Neural progenitor cell (in vitro differentiated cells): ENCODE data around the gene MTSS2. TPM values are rescaled to one million over a fixed set of nuclear protein-coding genes. Genes with fewer than 3 reads are reported as not detected.
A peak's percentile ranks its signal among the peaks of the same experiment; 100 is the strongest.

Source experiments
- DNase-seq: peaks from one replicate; pipeline ENCODE4 v3.0.0-alpha.2; 2016; ENCODE audit warnings: low spot score
- H2AFZ ChIP-seq: fragments of 200-600 bp; sonication (generic); replicated peaks from 2 replicates; pipeline ENCODE4 v1.6.1; 2016; ENCODE audit warnings: antibody characterized with exemption
- H3F3A ChIP-seq: fragments of 200-600 bp; sonication (generic); 2 replicates; pipeline ENCODE4 v1.6.1; 2016; ENCODE audit warnings: antibody characterized with exemption, low read depth
- H3K27ac ChIP-seq: fragments of 200-600 bp; sonication (generic); 2 replicates; pipeline ENCODE4 v1.5.1; 2016; ENCODE audit warnings: mild to moderate bottlenecking
- H3K27me3 ChIP-seq: fragments of 200-600 bp; sonication (generic); 2 replicates; pipeline ENCODE4 v1.6.1; 2016; ENCODE audit warnings: mild to moderate bottlenecking, moderate library complexity
- H3K36me3 ChIP-seq: fragments of 200-600 bp; sonication (generic); 2 replicates; pipeline ENCODE4 v1.5.1; 2016
- H3K4me1 ChIP-seq: fragments of 200-600 bp; sonication (generic); 2 replicates; pipeline ENCODE4 v1.6.1; 2016; ENCODE audit warnings: mixed run types
- H3K4me2 ChIP-seq: fragments of 200-600 bp; sonication (generic); 2 replicates; pipeline ENCODE4 v1.6.1; 2016
- H3K4me3 ChIP-seq: fragments of 200-600 bp; sonication (generic); 2 replicates; pipeline ENCODE4 v1.5.1; 2016
- H3K79me2 ChIP-seq: fragments of 200-600 bp; sonication (generic); 2 replicates; pipeline ENCODE4 v1.6.1; 2016; ENCODE audit warnings: low read depth
- H3K9ac ChIP-seq: fragments of 200-600 bp; sonication (generic); 2 replicates; pipeline ENCODE4 v1.6.1; 2016
- H3K9me3 ChIP-seq: fragments of 200-600 bp; sonication (generic); 2 replicates; pipeline ENCODE4 v1.5.1; 2016; ENCODE audit warnings: low read depth
- H4K20me1 ChIP-seq: fragments of 200-600 bp; sonication (generic); 2 replicates; pipeline ENCODE4 v1.6.1; 2016; ENCODE audit warnings: low read depth
- H3K27ac Mint-ChIP-seq: 3 replicates; pipeline ENCODE4 v1.8.0; 2021; ENCODE audit warnings: mixed read lengths
- H3K27me3 Mint-ChIP-seq: 2 replicates; pipeline ENCODE4 v1.8.0; 2022; ENCODE audit warnings: low read depth, mild to moderate bottlenecking, inconsistent platforms, moderate library complexity, mixed read lengths; ENCODE audit not compliant: insufficient read depth
- H3K36me3 Mint-ChIP-seq: 3 replicates; pipeline ENCODE4 v1.8.0; 2021; ENCODE audit warnings: mixed read lengths
- H3K4me1 Mint-ChIP-seq: 3 replicates; pipeline ENCODE4 v1.8.0; 2021; ENCODE audit warnings: mixed read lengths
- H3K4me3 Mint-ChIP-seq: 3 replicates; pipeline ENCODE4 v1.8.0; 2021; ENCODE audit warnings: mild to moderate bottlenecking, moderate library complexity, mixed read lengths
- H3K9me3 Mint-ChIP-seq: 3 replicates; pipeline ENCODE4 v1.8.0; 2020; ENCODE audit warnings: mixed read lengths
- CTCF ChIP-seq: fragments of 200-600 bp; sonication (generic); IDR thresholded peaks from 2 replicates; pipeline ENCODE4 v1.5.1; 2017; ENCODE audit warnings: antibody characterized with exemption, mild to moderate bottlenecking
- EZH2 ChIP-seq: fragments of 200-600 bp; sonication (generic); IDR thresholded peaks from 2 replicates; pipeline ENCODE4 v1.6.1; 2017; ENCODE audit warnings: antibody characterized with exemption, mild to moderate bottlenecking, moderate library complexity
- EZH2phosphoT487 ChIP-seq: fragments of 200-600 bp; sonication (generic); IDR thresholded peaks from 2 replicates; pipeline ENCODE4 v1.6.1; 2017; ENCODE audit warnings: antibody characterized with exemption
- total RNA-seq: library from RNA; depleted of rRNA; stranded (reverse); fragments of >200 nt; gene quantifications from 2 replicates; pipeline ENCODE4 v1.2.3, GENCODE V29; 2015; ENCODE audit warnings: low replicate concordance

Gene MTSS2
- total RNA-seq, 1 donor from 2014 or later = 6.2 TPM

DNA sequence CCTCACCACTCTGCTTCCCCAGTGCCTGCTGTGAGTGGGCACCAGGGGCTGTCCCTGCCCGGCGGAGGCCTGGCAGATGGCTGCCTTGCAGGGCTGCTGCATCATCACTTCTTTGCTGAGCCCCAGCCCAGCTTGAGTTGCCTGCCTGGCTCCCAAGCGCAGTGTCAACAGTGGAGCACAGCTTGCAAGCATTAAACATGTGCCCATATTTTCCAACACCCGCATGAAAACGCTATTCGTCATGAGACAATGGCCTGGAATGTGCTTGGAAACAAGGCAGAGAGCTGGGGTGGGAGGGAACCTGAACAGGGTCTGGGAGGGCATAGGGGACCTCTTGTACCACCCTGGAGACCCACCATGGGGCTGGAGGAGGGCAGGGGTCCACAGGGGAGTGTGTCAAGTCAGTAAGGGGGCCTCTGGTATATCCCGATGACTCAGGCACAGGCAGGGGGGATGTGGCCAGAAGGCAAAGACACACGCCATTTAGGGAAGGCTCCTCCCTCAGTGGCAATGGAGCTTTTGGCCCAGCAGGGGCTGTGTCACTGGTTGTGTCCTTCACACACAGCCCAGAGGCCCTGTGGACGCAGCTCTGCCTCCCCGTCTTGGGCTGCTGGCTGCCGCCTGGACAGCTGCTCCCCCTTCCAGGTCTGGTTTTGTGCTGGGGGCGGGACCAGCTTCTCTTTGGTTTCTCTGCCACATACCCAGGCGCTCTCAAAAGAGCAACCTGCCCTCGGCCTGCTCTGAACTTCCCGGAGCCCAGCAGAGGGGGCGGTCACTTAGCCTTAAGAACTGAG, 17.4 kb upstream of the MTSS2 start:
- Mint-ChIP-seq H3K27me3 (peaks cover 4% of the 10 kb centered on the region), H3K9me3 (no peaks in the 10 kb centered on the region), H3K36me3 (peaks cover 3% of the 10 kb centered on the region), H3K4me1 (peaks cover 34% of the 10 kb centered on the region), H3K4me3 (peak overlapping the region; percentile 7), H3K27ac (peak overlapping the region; percentile 37)
- no peaks in the 10 kb centered on the region for H3K36me3 ChIP-seq
- no peaks in the 10 kb centered on the region for H3F3A ChIP-seq
- peaks cover 3% of the 10 kb centered on the region for H3K4me1 ChIP-seq
- DNase-seq = peak; percentile 55
- H3K79me2 ChIP-seq = no peaks in the 10 kb centered on the region
- H2AFZ ChIP-seq = no peak overlapping the region
- H3K4me2 ChIP-seq = no peak overlapping the region
- H3K9ac ChIP-seq = no peak overlapping the region
- H3K9me3 ChIP-seq = no peaks in the 10 kb centered on the region
- no peak overlapping the region for H3K27ac ChIP-seq
- H3K27me3 ChIP-seq = no peaks in the 10 kb centered on the region
- H3K4me3 ChIP-seq = no peak overlapping the region
- H4K20me1 ChIP-seq = peaks cover 21% of the 10 kb centered on the region
- TF ChIP-seq CTCF (no peak), EZH2phosphoT487 (no peak), EZH2 (no peak)

DNA sequence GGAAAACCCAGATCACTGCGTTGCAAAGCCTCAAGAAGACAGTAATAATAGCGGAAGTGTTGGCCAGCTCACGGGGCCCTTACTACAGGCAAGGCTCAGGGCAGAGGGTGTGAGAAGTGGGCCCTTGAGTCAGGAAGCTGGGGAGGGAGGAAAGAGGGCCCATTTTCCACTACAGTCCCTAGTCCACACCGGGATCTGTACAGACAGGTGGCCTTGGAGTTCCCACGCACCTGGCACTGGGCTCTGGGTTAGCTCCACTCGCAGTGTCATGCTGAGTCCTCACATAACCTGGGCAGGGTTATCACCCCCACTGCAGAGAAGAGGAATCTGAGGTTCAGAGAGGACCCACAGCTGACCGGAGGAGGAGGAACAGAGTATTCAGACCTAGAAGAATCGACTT, 16.8 kb upstream of the MTSS2 start:
- Histone ChIP-seq H4K20me1 (peaks cover 21% of the 10 kb centered on the region), H3K27ac (no peak overlapping the region), H3K79me2 (no peaks in the 10 kb centered on the region), H3F3A (no peaks in the 10 kb centered on the region), H3K27me3 (no peaks in the 10 kb centered on the region), H3K9ac (no peak overlapping the region), H3K9me3 (no peaks in the 10 kb centered on the region), H2AFZ (no peak overlapping the region), H3K4me2 (no peak overlapping the region), H3K4me3 (no peak overlapping the region), H3K36me3 (no peaks in the 10 kb centered on the region), H3K4me1 (no peaks in the 10 kb centered on the region)
- DNase-seq = no peak
- Mint-ChIP-seq H3K27ac (peak overlapping the region; percentile 63), H3K4me3 (no peak overlapping the region), H3K27me3 (peaks cover 4% of the 10 kb centered on the region), H3K4me1 (peaks cover 34% of the 10 kb centered on the region), H3K9me3 (no peaks in the 10 kb centered on the region), H3K36me3 (peaks cover 3% of the 10 kb centered on the region)
- TF ChIP-seq EZH2 (no peak), CTCF (no peak), EZH2phosphoT487 (no peak)

DNA sequence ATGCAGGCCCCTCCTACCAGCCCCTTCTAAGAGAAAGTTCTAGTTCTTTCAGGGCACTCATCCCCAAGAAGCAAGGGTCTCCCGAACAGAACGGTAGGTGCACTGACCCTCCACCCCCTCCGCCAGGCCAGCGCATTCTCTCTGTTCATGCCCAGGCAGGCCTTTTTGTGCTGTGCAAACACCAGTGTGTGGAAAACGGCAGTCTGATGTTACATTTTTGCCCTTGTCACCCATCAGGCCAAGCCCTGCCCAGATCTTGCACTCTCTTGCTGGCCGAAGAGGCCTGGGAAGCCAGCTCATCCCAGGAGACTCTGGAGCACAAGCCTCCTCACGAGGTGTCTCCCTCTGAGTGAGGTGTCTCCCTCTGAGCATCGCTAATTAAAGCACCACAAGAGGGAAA, 16.1 kb upstream of the MTSS2 start:
- TF ChIP-seq CTCF (no peak), EZH2 (no peak), EZH2phosphoT487 (no peak)
- H3K9me3 ChIP-seq = no peaks in the 10 kb centered on the region
- no peak overlapping the region for H2AFZ ChIP-seq
- H3K4me3 ChIP-seq = no peak overlapping the region
- H3K79me2 ChIP-seq = no peaks in the 10 kb centered on the region
- no peaks in the 10 kb centered on the region for H3F3A ChIP-seq
- H3K9ac ChIP-seq = no peak overlapping the region
- DNase-seq = no peak
- H3K36me3 ChIP-seq = no peaks in the 10 kb centered on the region
- Mint-ChIP-seq H3K4me1 (peaks cover 31% of the 10 kb centered on the region), H3K4me3 (no peak overlapping the region), H3K27me3 (peaks cover 6% of the 10 kb centered on the region), H3K36me3 (peaks cover 3% of the 10 kb centered on the region), H3K27ac (peak overlapping the region; percentile 98), H3K9me3 (no peaks in the 10 kb centered on the region)
- H3K27me3 ChIP-seq = no peaks in the 10 kb centered on the region
- no peaks in the 10 kb centered on the region for H3K4me1 ChIP-seq
- no peak overlapping the region for H3K27ac ChIP-seq
- peaks cover 21% of the 10 kb centered on the region for H4K20me1 ChIP-seq
- H3K4me2 ChIP-seq = no peak overlapping the region
